G401 (cell line): Measurements from ENCODE around the gene MED25. TPM values are rescaled to one million over a fixed set of nuclear protein-coding genes. Genes with fewer than 3 reads are reported as not detected.

Experiments used
- DNase-seq: peaks from one replicate; pipeline ENCODE4 v3.0.0-alpha.2; 2015; ENCODE audit warnings: low spot score
- in situ Hi-C: cut with HindIII; loops from 2 replicates; pipeline ENCODE4 v1.10.0; 2016; ENCODE audit warnings: low sequenced_read_pairs, mixed read lengths
- total RNA-seq: library from RNA; depleted of rRNA; stranded (reverse); fragments of >200 nt; shearing (Covaris generic); gene quantifications from 2 replicates; pipeline ENCODE4 v1.2.3, GENCODE V29; 2014; rRNA removed

The MED25 gene
- total RNA-seq, result 30.2 and 44.7 TPM in 2 replicates

GRCh38 chr19:49817964-49818648, at the start of gene MED25:
Gene MED25 (plus strand): TSS chr19:49818289. CDS start chr19:49818342, 53 bp downstream.
- DNase-seq, result peak; percentile 89
- in situ Hi-C loops, result no loop called here

GRCh38 chr19:49770529-49770928, 47.6 kb upstream of the MED25 start:
- in situ Hi-C loops, result no loop called here
- no peak for DNase-seq

GRCh38 chr19:49771674-49772139, 46.4 kb upstream of the MED25 start:
- DNase-seq, result no peak
- in situ Hi-C loops, result no loop called here

- in situ Hi-C loops, result no loop called here
- no peak for DNase-seq
Measured at GRCh38 chr19:49772850-49773432, 45.1 kb upstream of the MED25 start.

- DNase-seq, result no peak
- in situ Hi-C loops, result no loop called here
Measured at GRCh38 chr19:49773663-49774350, 44.3 kb upstream of the MED25 start.

GRCh38 chr19:49774969-49775368, 43.1 kb upstream of the MED25 start:
- in situ Hi-C loops, result no loop called here
- no peak for DNase-seq

- DNase-seq, result no peak
- in situ Hi-C loops, result no loop called here
Measured at GRCh38 chr19:49775742-49776370, 42.2 kb upstream of the MED25 start.

GRCh38 chr19:49776371-49776764, 41.7 kb upstream of the MED25 start:
- no peak for DNase-seq
- in situ Hi-C loops, result no loop called here

- in situ Hi-C loops, result no loop called here
- DNase-seq, result no peak
Measured at GRCh38 chr19:49779731-49780555, 38.1 kb upstream of the MED25 start.

GRCh38 chr19:49780861-49781260, 37.2 kb upstream of the MED25 start:
- in situ Hi-C loops, result no loop called here
- DNase-seq, result no peak

GRCh38 chr19:49781394-49781793, 36.7 kb upstream of the MED25 start:
- in situ Hi-C loops, result no loop called here
- no peak for DNase-seq

GRCh38 chr19:49782515-49782914, 35.6 kb upstream of the MED25 start:
- in situ Hi-C loops, result no loop called here
- DNase-seq, result no peak

- in situ Hi-C loops, result no loop called here
Measured at GRCh38 chr19:49786376-49786820, 31.7 kb upstream of the MED25 start.

GRCh38 chr19:49787746-49788145, 30.3 kb upstream of the MED25 start:
- no peak for DNase-seq
- in situ Hi-C loops, result no loop called here

More at GRCh38 chr19:49786376-49786820, 31.7 kb upstream of the MED25 start:
- DNase-seq, result no peak

GRCh38 chr19:49788857-49789256, 29.2 kb upstream of the MED25 start:
- in situ Hi-C loops, result no loop called here
- no peak for DNase-seq

- in situ Hi-C loops, result no loop called here
- DNase-seq, result peak; percentile 74
Measured at GRCh38 chr19:49790866-49791265, 27.2 kb upstream of the MED25 start.

GRCh38 chr19:49791776-49792445, 26.2 kb upstream of the MED25 start:
- in situ Hi-C loops, result no loop called here

GRCh38 chr19:49792829-49793560, 25.1 kb upstream of the MED25 start:
- no peak for DNase-seq
- in situ Hi-C loops, result no loop called here

More at GRCh38 chr19:49791776-49792445, 26.2 kb upstream of the MED25 start:
- no peak for DNase-seq
